ENCODE results near the gene C2.
"Not testable (repeated sequence)": the region's sequence is repeated elsewhere in the genome, so short reads cannot be mapped to it uniquely, and the experiment has no call there.

Gene C2

GRCh38 chr6:31979238-31979898, 51.9 kb downstream of the C2 start:
- DNase-seq = no peak

- not testable (repeated sequence) for DNase-seq
Observed at GRCh38 chr6:31980195-31980876, 52.8 kb downstream of the C2 start.

GRCh38 chr6:31980998-31981397, 53.5 kb downstream of the C2 start:
- not testable (repeated sequence) for DNase-seq

- not testable (repeated sequence) for DNase-seq
Observed at GRCh38 chr6:31981744-31982143, 54.2 kb downstream of the C2 start, which contains the start of gene C4A. Gene C4A, plus strand, starts transcription at chr6:31982057. Its CDS starts 51 bp downstream, at chr6:31982108.

GRCh38 chr6:31989363-31989762, 61.8 kb downstream of the C2 start:
- DNase-seq = not testable (repeated sequence)

GRCh38 chr6:31994421-31994820, 66.9 kb downstream of the C2 start:
- not testable (repeated sequence) for DNase-seq
